ENCODE measurements around the gene ALG12.

ALG12 gene

DNA sequence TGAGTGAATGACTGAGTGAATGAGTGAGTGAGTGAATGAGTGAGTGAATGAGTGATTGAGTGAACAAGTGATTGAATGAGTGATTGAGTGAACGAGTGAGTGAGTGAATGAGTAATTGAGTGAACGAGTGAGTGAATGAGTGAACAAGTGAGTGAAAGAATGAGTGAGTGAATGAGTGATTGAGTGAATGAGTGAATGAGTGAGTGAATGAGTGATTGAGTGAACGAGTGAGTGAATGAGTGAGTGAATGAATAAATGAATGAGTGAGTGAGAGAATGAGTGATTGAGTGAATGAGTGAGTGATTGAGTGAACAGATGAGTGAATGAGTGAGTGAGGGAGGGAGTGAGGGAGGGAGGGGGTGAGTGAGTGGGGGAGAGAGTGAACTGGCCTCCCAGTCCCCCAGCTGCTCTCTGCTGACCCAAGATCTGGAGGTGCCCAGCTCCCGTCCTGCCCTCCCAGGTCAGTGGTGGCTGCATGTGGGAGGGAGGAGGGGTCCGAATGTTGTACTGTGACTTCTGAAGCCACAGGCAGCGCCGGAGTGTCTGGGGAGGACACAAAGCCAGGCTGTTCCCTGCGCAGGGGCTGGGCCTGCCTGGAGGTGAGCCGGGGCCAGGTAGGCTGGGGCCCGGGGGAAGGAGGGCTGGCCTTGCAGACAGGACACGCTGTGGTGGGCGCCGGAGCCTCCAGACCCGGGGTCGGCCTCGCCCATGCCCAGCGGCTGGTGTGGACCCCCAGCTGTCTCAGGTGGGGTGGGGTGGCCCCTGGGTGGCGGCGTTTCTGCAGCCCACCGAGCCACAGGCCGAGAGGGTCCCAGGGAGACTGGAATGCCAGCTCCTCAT is 24.5 kb upstream of the ALG12 start:
- TF ChIP-seq, protein P1, sequence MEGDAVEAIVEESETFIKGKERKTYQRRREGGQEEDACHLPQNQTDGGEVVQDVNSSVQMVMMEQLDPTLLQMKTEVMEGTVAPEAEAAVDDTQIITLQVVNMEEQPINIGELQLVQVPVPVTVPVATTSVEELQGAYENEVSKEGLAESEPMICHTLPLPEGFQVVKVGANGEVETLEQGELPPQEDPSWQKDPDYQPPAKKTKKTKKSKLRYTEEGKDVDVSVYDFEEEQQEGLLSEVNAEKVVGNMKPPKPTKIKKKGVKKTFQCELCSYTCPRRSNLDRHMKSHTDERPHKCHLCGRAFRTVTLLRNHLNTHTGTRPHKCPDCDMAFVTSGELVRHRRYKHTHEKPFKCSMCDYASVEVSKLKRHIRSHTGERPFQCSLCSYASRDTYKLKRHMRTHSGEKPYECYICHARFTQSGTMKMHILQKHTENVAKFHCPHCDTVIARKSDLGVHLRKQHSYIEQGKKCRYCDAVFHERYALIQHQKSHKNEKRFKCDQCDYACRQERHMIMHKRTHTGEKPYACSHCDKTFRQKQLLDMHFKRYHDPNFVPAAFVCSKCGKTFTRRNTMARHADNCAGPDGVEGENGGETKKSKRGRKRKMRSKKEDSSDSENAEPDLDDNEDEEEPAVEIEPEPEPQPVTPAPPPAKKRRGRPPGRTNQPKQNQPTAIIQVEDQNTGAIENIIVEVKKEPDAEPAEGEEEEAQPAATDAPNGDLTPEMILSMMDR (conservative IDR thresholded peaks at IDR 0.05; ENCODE audit: low read depth, low read length) = no peak
- no peak overlapping the region for H3K4me3 ChIP-seq (ENCODE audit: low read length)
- DNase-seq (ENCODE audit: low read depth) = no peak

DNA sequence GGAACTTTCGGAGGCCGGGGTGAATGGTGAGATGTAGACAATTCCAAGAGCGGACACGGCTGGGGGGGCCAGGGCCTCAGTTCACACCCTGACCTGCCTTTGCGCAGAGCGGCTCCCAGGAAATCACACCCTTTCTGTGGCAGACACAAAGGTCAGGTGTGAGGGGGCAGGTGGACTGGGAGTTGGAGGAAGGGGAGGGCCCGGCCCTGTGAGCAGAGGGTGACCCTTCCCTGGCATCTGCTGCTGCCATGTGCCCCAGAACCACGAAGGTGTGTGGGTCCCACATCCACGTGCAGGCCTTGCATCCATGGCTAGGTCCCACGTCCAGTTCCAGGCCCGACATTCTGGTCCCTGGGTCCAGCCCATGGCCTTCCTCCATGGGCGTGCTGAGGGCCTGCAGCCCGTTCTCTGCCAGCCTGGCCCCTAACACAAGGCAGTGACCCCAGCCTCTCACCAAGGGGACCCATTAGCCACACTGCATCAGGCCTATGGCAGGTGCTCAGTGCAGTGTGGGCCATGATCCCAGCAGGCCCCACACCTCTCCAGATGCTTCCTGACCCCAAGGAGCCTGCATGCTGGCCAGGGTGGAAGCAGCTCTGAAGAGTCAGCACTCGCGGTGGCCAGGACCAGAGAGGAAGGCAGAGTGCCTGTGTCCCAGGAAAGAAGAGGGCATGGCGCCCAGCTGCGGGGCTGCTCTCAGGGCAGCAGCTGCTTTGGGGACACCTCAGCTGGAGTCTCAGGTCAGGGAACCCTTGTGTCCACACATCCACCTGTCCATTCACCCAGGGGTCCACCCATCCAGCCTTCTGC is 23.5 kb upstream of the ALG12 start:
- no peak overlapping the region for H3K4me3 ChIP-seq (ENCODE audit: low read length)
- TF ChIP-seq, protein P1 (conservative IDR thresholded peaks at IDR 0.05; ENCODE audit: low read depth, low read length) = no peak
- DNase-seq (ENCODE audit: low read depth) = no peak

DNA sequence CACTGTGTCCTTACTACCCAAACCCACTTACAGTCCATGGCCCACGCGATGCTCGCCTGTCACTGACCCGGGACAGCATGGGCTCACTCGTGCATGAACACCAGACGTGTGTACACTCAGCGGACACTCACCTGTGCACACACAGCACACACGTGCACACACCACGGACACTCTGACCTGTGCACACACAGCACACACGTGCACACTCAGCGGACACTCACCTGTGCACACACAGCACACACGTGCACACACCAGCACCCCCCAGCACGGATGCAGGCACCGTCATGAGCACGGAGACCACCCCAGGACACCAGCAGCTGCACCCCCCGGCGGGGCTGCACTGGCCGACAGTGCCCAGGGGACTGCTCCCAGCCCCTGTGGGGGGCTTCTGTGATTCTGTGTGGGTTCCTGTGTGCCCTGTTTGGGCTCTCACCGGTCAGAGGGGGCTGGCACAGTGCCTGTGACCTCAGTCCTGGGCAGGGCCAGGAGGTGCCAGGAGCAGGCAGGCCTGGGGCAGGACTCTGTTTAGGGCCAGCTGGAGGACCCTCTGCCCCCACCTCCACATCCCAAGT is 20.4 kb upstream of the ALG12 start:
- no peak for DNase-seq (ENCODE audit: low read depth)
- TF ChIP-seq, protein P1 (conservative IDR thresholded peaks at IDR 0.05; ENCODE audit: low read depth, low read length) = no peak
- H3K4me3 ChIP-seq (ENCODE audit: low read length) = no peak overlapping the region

DNA sequence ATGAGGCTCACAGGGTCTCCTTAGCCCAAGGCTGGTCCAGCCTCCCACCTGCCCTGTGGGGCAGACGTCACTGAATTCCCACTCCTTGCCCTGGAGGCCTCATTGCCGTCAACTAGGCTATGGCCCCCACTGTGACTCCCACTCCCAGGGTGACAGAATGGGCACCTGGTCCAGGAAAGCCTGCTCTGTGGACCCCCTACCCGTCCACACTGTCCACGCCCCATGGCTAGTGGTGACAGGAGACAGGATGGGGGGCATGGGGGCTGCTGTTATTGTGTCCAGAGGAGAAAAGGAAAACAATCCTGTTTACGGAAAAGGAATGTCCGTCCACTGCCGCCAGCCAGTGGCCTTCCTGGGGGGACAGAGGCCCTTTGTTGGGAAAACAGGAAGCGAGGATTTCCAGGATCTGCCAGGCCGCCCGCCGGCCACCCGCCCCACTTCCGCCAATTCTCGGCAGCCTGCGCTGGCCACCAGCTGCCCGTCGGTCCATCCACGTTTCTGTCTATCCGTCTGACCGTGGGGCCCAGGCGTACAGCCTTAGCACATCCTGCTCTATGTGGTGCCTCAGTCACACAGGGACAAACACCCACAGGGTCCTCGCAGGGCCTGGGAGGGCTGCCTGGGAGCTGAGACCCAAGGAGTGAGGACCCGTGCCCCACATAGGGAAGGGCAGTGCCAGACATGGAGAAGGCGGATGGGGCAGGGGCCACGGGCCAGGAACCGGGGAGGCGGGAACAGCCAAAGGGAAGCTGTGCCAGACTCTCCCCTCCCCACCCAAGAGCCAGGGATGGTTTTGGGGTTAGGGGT is 19.7 kb upstream of the ALG12 start:
- no peak for DNase-seq (ENCODE audit: low read depth)
- no peak overlapping the region for H3K4me3 ChIP-seq (ENCODE audit: low read length)

DNA sequence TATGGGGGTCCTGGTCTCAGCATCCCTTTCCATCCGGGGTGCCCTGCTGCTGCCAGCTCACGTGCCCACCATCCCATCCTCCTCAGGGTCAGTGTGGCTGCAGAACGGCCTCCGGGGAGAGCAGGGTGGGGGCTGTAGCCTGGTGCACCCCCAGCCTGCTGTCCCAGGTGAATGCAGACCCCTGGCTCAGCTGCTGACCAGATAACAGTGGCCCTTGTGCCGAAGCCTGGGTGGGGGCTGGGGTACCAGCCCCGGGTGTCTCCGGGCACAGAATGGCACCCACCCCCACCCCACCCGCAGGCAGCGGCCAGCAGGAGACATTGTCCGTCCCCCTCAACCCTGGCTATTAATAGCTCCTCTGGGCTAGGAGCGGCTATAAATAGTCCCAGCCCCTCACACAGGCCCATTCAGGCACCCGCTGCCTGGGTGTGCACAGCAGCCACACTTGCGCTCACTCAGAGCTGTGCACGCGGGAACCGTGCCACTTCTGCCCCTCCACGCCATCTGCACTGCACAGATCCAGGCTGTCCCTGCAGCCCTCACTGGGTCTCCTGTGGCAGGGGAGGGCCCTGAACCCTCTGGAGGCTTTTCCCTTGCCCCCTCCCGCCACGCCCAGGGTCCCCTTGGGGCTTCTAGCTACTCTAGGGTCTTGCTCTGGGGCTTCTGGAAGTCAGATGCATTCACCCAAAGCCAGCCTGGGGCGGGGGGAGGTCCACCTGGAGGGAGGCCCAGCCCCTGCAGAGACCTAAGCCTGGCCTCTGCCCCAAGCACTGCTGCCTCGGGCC is 18.9 kb upstream of the ALG12 start:
- no peak for DNase-seq (ENCODE audit: low read depth)
- no peak overlapping the region for H3K4me3 ChIP-seq (ENCODE audit: low read length)
- TF ChIP-seq, protein P1 (conservative IDR thresholded peaks at IDR 0.05; ENCODE audit: low read depth, low read length) = no peak

More for the DNA sequence above, 19.7 kb upstream of the ALG12 start:
- TF ChIP-seq, protein P1 (conservative IDR thresholded peaks at IDR 0.05; ENCODE audit: low read depth, low read length) = no peak
